H1 (cell line): Measurements from ENCODE around the gene PRODH2. TPM values are rescaled to one million over a fixed set of nuclear protein-coding genes. Genes with fewer than 3 reads are reported as not detected.

ENCODE experiments used
- CHD1 ChIP-seq: IDR thresholded peaks from 2 replicates; pipeline ENCODE4 v1.6.1; 2012; ENCODE audit warnings: low read depth, low read length, improper control_type of control experiment
- EZH2 ChIP-seq: fragments of 200-600 bp; sonication (generic); IDR thresholded peaks from 2 replicates; pipeline ENCODE4 v1.7.1; 2012; ENCODE audit warnings: low read depth, mild to moderate bottlenecking, moderate library complexity, low read length, inconsistent platforms; ENCODE audit not compliant: severe bottlenecking
- TAF7 ChIP-seq: optimal IDR thresholded peaks from 2 replicates; pipeline ENCODE3; 2011; ENCODE audit warnings: low read depth, mild to moderate bottlenecking, inconsistent platforms, low read length, moderate library complexity, borderline replicate concordance
- polyA plus RNA-seq, 7 experiments: library from polyadenylated mRNA; depleted of rRNA in 3 of 7; stranded (reverse) in 5 of 7; unstranded in 2 of 7; fragments of >200 nt in 5 of 7; fragments of 200-250 nt in 2 of 7; gene quantifications; 1 replicate in 5 of 7; 2 replicates in 1 of 7; 4 replicates in 1 of 7; pipeline versions ENCODE4 v1.2.1 to v1.2.3, GENCODE V29; 2011 to 2013; ENCODE audit warnings: missing spikeins in 2 of 7, mixed read lengths in 2 of 7
- total RNA-seq: library from RNA; stranded (reverse); fragmentation: NEBNext Ultra II Directional; extraction: Animal tissue kit (Norgen Biotek cat#: 25700); gene quantifications from 2 replicates; pipeline ENCODE4 v1.2.1, GENCODE V29; 2021
- TF ChIP-seq, protein P1 (sequence below): fragments of 300-600 bp; sonication (generic); IDR thresholded peaks from 2 replicates; pipeline ENCODE4 v1.7.1; 2012; ENCODE audit warnings: low read length, moderate library complexity, mild to moderate bottlenecking, inconsistent platforms; ENCODE audit not compliant: insufficient replicate concordance

The PRODH2 gene
- total and polyA plus RNA-seq, 2 of the 8 experiments (the other 6 are each of a cell fraction or from before 2014, with no cell fraction given) = not detected

DNA sequence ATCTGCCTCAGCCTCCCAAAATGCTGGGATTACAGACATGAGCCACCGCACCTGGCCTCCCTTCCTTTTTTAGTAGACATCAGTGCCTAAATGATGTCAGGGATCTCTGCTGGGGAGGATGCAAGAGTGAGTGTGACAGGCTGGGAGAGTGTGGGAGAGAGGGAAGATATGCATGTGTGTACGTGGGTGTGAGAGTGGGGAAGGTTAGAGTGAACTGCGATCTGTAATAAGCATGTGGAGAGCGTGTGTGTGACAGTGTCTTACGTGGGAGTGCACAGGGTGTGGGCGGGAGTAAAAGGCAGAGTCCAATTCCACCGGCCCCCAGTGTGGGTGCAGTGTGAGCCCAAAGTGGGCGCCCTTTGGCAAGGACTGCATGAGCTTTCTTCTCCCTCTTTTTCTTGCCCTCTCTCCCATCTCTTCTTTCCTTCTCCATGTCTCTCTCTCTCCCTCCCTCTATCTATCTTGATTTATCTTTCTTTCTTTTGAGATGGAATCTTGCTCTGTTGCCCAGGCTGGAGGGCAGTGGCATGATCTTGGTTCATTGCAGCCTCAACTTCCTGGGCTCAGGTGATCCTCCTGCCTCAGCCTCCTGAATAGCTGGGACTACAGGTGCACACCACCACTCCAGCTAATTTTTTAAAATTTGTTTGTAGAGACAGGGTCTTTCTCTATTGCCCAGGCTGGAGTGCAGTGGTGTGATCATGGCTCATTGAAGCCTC is 40.6 kb upstream of the PRODH2 start (continued):
- TF ChIP-seq, protein P1, sequence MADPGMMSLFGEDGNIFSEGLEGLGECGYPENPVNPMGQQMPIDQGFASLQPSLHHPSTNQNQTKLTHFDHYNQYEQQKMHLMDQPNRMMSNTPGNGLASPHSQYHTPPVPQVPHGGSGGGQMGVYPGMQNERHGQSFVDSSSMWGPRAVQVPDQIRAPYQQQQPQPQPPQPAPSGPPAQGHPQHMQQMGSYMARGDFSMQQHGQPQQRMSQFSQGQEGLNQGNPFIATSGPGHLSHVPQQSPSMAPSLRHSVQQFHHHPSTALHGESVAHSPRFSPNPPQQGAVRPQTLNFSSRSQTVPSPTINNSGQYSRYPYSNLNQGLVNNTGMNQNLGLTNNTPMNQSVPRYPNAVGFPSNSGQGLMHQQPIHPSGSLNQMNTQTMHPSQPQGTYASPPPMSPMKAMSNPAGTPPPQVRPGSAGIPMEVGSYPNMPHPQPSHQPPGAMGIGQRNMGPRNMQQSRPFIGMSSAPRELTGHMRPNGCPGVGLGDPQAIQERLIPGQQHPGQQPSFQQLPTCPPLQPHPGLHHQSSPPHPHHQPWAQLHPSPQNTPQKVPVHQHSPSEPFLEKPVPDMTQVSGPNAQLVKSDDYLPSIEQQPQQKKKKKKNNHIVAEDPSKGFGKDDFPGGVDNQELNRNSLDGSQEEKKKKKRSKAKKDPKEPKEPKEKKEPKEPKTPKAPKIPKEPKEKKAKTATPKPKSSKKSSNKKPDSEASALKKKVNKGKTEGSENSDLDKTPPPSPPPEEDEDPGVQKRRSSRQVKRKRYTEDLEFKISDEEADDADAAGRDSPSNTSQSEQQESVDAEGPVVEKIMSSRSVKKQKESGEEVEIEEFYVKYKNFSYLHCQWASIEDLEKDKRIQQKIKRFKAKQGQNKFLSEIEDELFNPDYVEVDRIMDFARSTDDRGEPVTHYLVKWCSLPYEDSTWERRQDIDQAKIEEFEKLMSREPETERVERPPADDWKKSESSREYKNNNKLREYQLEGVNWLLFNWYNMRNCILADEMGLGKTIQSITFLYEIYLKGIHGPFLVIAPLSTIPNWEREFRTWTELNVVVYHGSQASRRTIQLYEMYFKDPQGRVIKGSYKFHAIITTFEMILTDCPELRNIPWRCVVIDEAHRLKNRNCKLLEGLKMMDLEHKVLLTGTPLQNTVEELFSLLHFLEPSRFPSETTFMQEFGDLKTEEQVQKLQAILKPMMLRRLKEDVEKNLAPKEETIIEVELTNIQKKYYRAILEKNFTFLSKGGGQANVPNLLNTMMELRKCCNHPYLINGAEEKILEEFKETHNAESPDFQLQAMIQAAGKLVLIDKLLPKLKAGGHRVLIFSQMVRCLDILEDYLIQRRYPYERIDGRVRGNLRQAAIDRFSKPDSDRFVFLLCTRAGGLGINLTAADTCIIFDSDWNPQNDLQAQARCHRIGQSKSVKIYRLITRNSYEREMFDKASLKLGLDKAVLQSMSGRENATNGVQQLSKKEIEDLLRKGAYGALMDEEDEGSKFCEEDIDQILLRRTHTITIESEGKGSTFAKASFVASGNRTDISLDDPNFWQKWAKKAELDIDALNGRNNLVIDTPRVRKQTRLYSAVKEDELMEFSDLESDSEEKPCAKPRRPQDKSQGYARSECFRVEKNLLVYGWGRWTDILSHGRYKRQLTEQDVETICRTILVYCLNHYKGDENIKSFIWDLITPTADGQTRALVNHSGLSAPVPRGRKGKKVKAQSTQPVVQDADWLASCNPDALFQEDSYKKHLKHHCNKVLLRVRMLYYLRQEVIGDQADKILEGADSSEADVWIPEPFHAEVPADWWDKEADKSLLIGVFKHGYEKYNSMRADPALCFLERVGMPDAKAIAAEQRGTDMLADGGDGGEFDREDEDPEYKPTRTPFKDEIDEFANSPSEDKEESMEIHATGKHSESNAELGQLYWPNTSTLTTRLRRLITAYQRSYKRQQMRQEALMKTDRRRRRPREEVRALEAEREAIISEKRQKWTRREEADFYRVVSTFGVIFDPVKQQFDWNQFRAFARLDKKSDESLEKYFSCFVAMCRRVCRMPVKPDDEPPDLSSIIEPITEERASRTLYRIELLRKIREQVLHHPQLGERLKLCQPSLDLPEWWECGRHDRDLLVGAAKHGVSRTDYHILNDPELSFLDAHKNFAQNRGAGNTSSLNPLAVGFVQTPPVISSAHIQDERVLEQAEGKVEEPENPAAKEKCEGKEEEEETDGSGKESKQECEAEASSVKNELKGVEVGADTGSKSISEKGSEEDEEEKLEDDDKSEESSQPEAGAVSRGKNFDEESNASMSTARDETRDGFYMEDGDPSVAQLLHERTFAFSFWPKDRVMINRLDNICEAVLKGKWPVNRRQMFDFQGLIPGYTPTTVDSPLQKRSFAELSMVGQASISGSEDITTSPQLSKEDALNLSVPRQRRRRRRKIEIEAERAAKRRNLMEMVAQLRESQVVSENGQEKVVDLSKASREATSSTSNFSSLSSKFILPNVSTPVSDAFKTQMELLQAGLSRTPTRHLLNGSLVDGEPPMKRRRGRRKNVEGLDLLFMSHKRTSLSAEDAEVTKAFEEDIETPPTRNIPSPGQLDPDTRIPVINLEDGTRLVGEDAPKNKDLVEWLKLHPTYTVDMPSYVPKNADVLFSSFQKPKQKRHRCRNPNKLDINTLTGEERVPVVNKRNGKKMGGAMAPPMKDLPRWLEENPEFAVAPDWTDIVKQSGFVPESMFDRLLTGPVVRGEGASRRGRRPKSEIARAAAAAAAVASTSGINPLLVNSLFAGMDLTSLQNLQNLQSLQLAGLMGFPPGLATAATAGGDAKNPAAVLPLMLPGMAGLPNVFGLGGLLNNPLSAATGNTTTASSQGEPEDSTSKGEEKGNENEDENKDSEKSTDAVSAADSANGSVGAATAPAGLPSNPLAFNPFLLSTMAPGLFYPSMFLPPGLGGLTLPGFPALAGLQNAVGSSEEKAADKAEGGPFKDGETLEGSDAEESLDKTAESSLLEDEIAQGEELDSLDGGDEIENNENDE = no peak
- TF ChIP-seq EZH2 (no peak), TAF7 (no peak), CHD1 (no peak)
